HG02884 (cell line): ENCODE measurements around the gene RNF186.
"Not testable (repeated sequence)": the region's sequence is repeated elsewhere in the genome, so short reads cannot be mapped to it uniquely, and the experiment has no call there.

Experiments
- ATAC-seq: cut with Tn5 transposase; IDR thresholded peaks from one replicate; pipeline ENCODE4 v1.9.1; 2021; ENCODE audit warnings: mild to moderate bottlenecking, moderate library complexity; ENCODE audit not compliant: unreplicated experiment

RNF186 gene

GRCh38 chr1:19825298-19825697 is 10.2 kb upstream of the RNF186 start:
- no peak for ATAC-seq

GRCh38 chr1:19824541-19824940 is 9.5 kb upstream of the RNF186 start:
- no peak for ATAC-seq

- no peak for ATAC-seq
Observed at GRCh38 chr1:19824036-19824435, 9.0 kb upstream of the RNF186 start.

- no peak for ATAC-seq
Observed at GRCh38 chr1:19819701-19820100, 4.6 kb upstream of the RNF186 start.

- ATAC-seq, result no peak
Observed at GRCh38 chr1:19818324-19818723, 3.2 kb upstream of the RNF186 start.

GRCh38 chr1:19817160-19817559 is 2.1 kb upstream of the RNF186 start:
- ATAC-seq, result no peak

- ATAC-seq, result not testable (repeated sequence)
Observed at GRCh38 chr1:19816737-19817086, 1.6 kb upstream of the RNF186 start.

GRCh38 chr1:19815801-19816736 is 986 bp upstream of the RNF186 start:
- ATAC-seq, result no peak

- no peak for ATAC-seq
Observed at GRCh38 chr1:19814244-19814661, 830 bp downstream of the RNF186 start.

- no peak for ATAC-seq
Observed at GRCh38 chr1:19813643-19813960, 1.5 kb downstream of the RNF186 start.

- ATAC-seq, result no peak
Observed at GRCh38 chr1:19812875-19813642, 2.0 kb downstream of the RNF186 start.

- ATAC-seq, result no peak
Observed at GRCh38 chr1:19811206-19811851, 3.8 kb downstream of the RNF186 start.

GRCh38 chr1:19809044-19809750 is 5.9 kb downstream of the RNF186 start:
- ATAC-seq, result no peak

- no peak for ATAC-seq
Observed at GRCh38 chr1:19808351-19808750, 6.7 kb downstream of the RNF186 start.

- no peak for ATAC-seq
Observed at GRCh38 chr1:19804831-19805251, 10.2 kb downstream of the RNF186 start.

- ATAC-seq, result no peak
Observed at GRCh38 chr1:19802269-19802668, 12.8 kb downstream of the RNF186 start.

- ATAC-seq, result no peak
Observed at GRCh38 chr1:19800076-19800804, 14.8 kb downstream of the RNF186 start.

GRCh38 chr1:19799230-19800075 is 15.6 kb downstream of the RNF186 start, which contains the start of gene TMCO4:
TSS of gene TMCO4 (minus strand) at chr1:19799916. CDS start at chr1:19780758, 19,158 bp downstream.
- ATAC-seq, result no peak

- ATAC-seq, result no peak
Observed at GRCh38 chr1:19798486-19799229, 16.4 kb downstream of the RNF186 start.
